HUES6 (cell line): ENCODE results near the gene MBD2.

ENCODE experiments used
- H3K27ac ChIP-seq: 2 replicates; pipeline ENCODE4 v1.7.0; 2013; ENCODE audit warnings: low read depth, mild to moderate bottlenecking, low read length, inconsistent platforms
- H3K27me3 ChIP-seq: 2 replicates; pipeline ENCODE4 v1.6.1; 2013; ENCODE audit warnings: low read length; ENCODE audit not compliant: control insufficient read depth, insufficient read depth
- H3K36me3 ChIP-seq: 2 replicates; pipeline ENCODE4 v1.6.1; 2013; ENCODE audit warnings: low read length; ENCODE audit not compliant: control insufficient read depth, insufficient read depth
- H3K4me1 ChIP-seq: 2 replicates; pipeline ENCODE4 v1.6.1; 2013; ENCODE audit warnings: low read length; ENCODE audit not compliant: control insufficient read depth, insufficient read depth
- H3K4me3 ChIP-seq: 2 replicates; pipeline ENCODE4 v1.5.1; 2013; ENCODE audit warnings: low read depth, low read length
- H3K9ac ChIP-seq: one replicate; pipeline ENCODE4 v1.6.1; 2013; ENCODE audit warnings: mild to moderate bottlenecking, low read length
- H3K9me3 ChIP-seq: 2 replicates; pipeline ENCODE4 v1.6.1; 2013; ENCODE audit warnings: low read depth, low read length; ENCODE audit not compliant: control insufficient read depth, insufficient read depth

The MBD2 gene

GRCh38 chr18:54169431-54170403, 54.8 kb downstream of the MBD2 start:
- no peaks in the 10 kb centered on the region for H3K9me3 ChIP-seq
- H3K27ac ChIP-seq: no peak overlapping the region
- H3K4me1 ChIP-seq: no peaks in the 10 kb centered on the region
- H3K4me3 ChIP-seq: no peak overlapping the region
- no peaks in the 10 kb centered on the region for H3K27me3 ChIP-seq
- no peak overlapping the region for H3K9ac ChIP-seq
- H3K36me3 ChIP-seq: no peaks in the 10 kb centered on the region

- Histone ChIP-seq H3K36me3 (no peaks in the 10 kb centered on the region), H3K4me1 (no peaks in the 10 kb centered on the region), H3K9ac (no peak overlapping the region), H3K27me3 (no peaks in the 10 kb centered on the region), H3K9me3 (no peaks in the 10 kb centered on the region), H3K4me3 (no peak overlapping the region), H3K27ac (no peak overlapping the region)
Measured at GRCh38 chr18:54165450-54165849, 59.0 kb downstream of the MBD2 start.

DNA sequence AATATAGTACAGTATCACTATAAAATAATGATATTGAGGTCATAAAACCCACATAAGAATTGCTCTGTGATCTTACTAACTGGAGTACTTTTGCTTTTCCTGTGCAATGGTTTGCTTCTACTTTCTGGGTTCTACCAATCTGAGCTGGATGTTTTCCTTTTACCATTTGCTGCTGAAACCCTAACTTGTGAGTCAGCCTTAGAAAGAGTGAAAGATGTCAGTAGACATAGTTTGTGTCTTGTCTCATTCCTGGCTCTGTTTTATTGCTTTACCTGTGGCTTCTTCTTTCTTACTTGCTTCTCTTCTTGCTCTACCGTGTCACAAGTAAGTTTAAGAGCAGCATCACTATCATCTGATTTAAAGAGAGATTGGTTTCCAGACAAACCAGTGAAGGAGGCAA, 61.0 kb downstream of the MBD2 start:
- no peaks in the 10 kb centered on the region for H3K9me3 ChIP-seq
- no peak overlapping the region for H3K9ac ChIP-seq
- no peaks in the 10 kb centered on the region for H3K36me3 ChIP-seq
- no peak overlapping the region for H3K4me3 ChIP-seq
- H3K4me1 ChIP-seq: no peaks in the 10 kb centered on the region
- H3K27ac ChIP-seq: no peak overlapping the region
- H3K27me3 ChIP-seq: no peaks in the 10 kb centered on the region

GRCh38 chr18:54162431-54162830, 62.0 kb downstream of the MBD2 start:
- no peaks in the 10 kb centered on the region for H3K4me1 ChIP-seq
- H3K9ac ChIP-seq: no peak overlapping the region
- no peaks in the 10 kb centered on the region for H3K27me3 ChIP-seq
- no peak overlapping the region for H3K4me3 ChIP-seq
- H3K27ac ChIP-seq: no peak overlapping the region
- H3K9me3 ChIP-seq: no peaks in the 10 kb centered on the region
- H3K36me3 ChIP-seq: no peaks in the 10 kb centered on the region

DNA sequence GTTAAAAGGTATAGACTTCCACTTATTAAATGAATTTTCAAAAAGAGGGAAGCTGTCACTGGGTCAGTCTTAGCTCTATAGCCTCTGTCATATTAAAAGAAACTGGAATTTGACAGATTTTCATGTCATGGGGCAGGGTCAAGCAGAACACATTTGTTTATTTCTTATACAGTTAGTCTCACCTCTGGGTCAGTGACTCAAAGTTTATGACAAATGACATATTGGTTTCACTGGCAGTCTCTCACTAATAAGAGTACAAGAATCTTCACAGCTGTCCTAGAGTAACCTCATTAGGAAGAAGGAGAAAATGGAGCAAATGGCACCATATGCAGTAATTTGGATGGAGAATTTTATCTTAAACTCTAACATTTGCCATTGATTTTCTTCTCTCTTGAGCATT, 63.2 kb downstream of the MBD2 start:
- Histone ChIP-seq H3K27me3 (no peaks in the 10 kb centered on the region), H3K4me1 (no peaks in the 10 kb centered on the region), H3K9ac (no peak overlapping the region), H3K9me3 (no peaks in the 10 kb centered on the region), H3K27ac (no peak overlapping the region), H3K4me3 (no peak overlapping the region), H3K36me3 (no peaks in the 10 kb centered on the region)

DNA sequence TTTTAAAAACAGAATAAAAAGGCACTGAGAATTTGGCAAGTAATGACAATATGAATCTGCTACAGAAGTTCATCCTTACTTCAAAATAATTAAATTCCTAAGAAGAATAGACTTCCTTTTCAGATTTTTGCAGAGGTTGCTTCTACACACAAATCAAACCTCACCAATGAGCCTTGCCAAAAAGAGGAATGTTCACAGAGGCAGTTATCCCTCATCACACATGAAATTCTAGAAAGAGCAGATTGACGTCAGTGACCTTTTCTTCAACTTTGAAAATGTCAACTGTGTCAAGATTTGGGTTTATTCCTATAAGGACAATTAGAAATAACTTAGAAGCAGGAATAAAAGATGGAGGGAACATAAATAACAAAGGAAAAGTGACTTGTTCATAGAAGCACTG, 64.6 kb downstream of the MBD2 start:
- H3K36me3 ChIP-seq: no peaks in the 10 kb centered on the region
- H3K9ac ChIP-seq: no peak overlapping the region
- no peak overlapping the region for H3K4me3 ChIP-seq
- H3K27ac ChIP-seq: no peak overlapping the region
- H3K9me3 ChIP-seq: no peaks in the 10 kb centered on the region
- H3K27me3 ChIP-seq: no peaks in the 10 kb centered on the region
- H3K4me1 ChIP-seq: no peaks in the 10 kb centered on the region

- Histone ChIP-seq H3K36me3 (no peaks in the 10 kb centered on the region), H3K9me3 (no peaks in the 10 kb centered on the region), H3K4me3 (no peak overlapping the region), H3K4me1 (no peaks in the 10 kb centered on the region), H3K9ac (no peak overlapping the region), H3K27ac (no peak overlapping the region), H3K27me3 (no peaks in the 10 kb centered on the region)
Measured at GRCh38 chr18:54157646-54158385, 66.7 kb downstream of the MBD2 start.

GRCh38 chr18:54155412-54155811, 69.1 kb downstream of the MBD2 start:
- H3K9me3 ChIP-seq: no peaks in the 10 kb centered on the region
- H3K9ac ChIP-seq: no peak overlapping the region
- H3K4me3 ChIP-seq: no peak overlapping the region
- no peak overlapping the region for H3K27ac ChIP-seq
- no peaks in the 10 kb centered on the region for H3K36me3 ChIP-seq
- peaks cover 1% of the 10 kb centered on the region for H3K4me1 ChIP-seq
- no peaks in the 10 kb centered on the region for H3K27me3 ChIP-seq

- Histone ChIP-seq H3K27ac (no peak overlapping the region), H3K9ac (no peak overlapping the region), H3K36me3 (no peaks in the 10 kb centered on the region), H3K9me3 (no peaks in the 10 kb centered on the region), H3K4me1 (peaks cover 11% of the 10 kb centered on the region), H3K27me3 (no peaks in the 10 kb centered on the region), H3K4me3 (no peak overlapping the region)
Measured at GRCh38 chr18:54154231-54154630, 70.2 kb downstream of the MBD2 start.

DNA sequence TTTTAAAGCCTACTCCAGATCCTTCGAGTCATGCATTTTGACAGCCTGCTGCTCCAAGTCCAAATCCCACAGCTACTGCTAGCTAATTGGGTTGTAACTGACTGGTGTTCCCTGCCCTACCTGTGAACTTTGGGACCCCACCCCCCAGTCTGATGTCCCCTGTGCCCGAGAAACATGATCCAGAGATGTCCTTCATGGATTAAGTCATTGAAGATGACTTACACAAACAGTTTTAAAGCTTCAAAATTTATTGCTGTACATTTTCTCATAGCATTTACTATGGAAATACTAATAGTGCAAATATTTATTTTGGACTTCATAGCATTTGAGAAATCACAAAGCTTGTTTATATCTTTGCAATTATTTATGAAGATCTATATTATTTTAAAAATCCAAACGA, 73.1 kb downstream of the MBD2 start:
- H3K9ac ChIP-seq: no peak overlapping the region
- no peaks in the 10 kb centered on the region for H3K27me3 ChIP-seq
- no peak overlapping the region for H3K4me3 ChIP-seq
- no peaks in the 10 kb centered on the region for H3K36me3 ChIP-seq
- H3K27ac ChIP-seq: no peak overlapping the region
- peaks cover 18% of the 10 kb centered on the region for H3K4me1 ChIP-seq
- H3K9me3 ChIP-seq: no peaks in the 10 kb centered on the region

DNA sequence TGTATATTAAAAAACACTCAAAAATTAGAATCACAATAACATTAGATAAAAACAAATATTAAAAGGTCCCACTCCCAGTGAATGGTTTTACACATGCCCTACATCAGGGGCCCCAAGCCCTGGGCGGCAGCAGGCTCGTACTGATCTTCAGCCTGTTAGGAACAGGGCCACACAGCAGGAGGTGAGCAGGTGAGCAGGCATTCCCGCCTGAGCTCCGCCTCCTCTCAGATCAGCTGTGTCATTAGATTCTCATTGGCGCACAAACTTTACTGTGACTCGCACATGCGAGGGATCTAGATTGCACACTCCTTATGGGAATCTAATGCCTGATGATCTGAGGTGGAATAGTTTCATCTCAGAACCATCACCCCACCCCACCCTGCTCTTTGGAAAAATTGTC, 74.2 kb downstream of the MBD2 start:
- Histone ChIP-seq H3K9ac (no peak overlapping the region), H3K27ac (no peak overlapping the region)

More for the DNA sequence above, 74.2 kb downstream of the MBD2 start:
- no peak overlapping the region for H3K4me3 ChIP-seq
- no peaks in the 10 kb centered on the region for H3K27me3 ChIP-seq
- no peaks in the 10 kb centered on the region for H3K36me3 ChIP-seq
- peaks cover 18% of the 10 kb centered on the region for H3K4me1 ChIP-seq
- no peaks in the 10 kb centered on the region for H3K9me3 ChIP-seq
